H1 (cell line): ENCODE results near the gene ATXN2L. TPM values are rescaled to one million over a fixed set of nuclear protein-coding genes. Genes with fewer than 3 reads are reported as not detected.

ENCODE experiments used
- CTCF ChIA-PET: fragments of 300-600 bp; sonication (Branson Sonifier 250); formaldehyde crosslinking; loops from one replicate; lab custom pipeline; 2021; ENCODE audit not compliant: partially characterized antibody; lab: Charles Lee
- POLR2A ChIA-PET: fragments of 300-600 bp; sonication (Branson Sonifier 250); formaldehyde crosslinking; loops from one replicate; lab custom pipeline; 2021; ENCODE audit warnings: inconsistent platforms; ENCODE audit not compliant: partially characterized antibody; lab: Charles Lee
- DNase-seq, 2 experiments: peaks; one replicate each; pipeline versions ENCODE4 v3.0.0 to v3.0.0-alpha.2; 2010 to 2022; ENCODE audit warnings: low spot score in 2 of 2, low read depth in 1 of 2, mixed read lengths in 1 of 2
- FAIRE-seq: peaks from 2 replicates; lab custom pipeline; 2011; peaks lifted over from hg19 to GRCh38; lab: Jason Lieb, UNC
- H2AFZ ChIP-seq: 2 replicates; pipeline ENCODE4 v1.8.1; 2012; ENCODE audit warnings: low read length, inconsistent platforms
- H2AK5ac ChIP-seq: 2 replicates; pipeline ENCODE4 v1.6.1; 2013; ENCODE audit warnings: low read depth, low read length
- H2BK120ac ChIP-seq: replicated peaks from 2 replicates; pipeline ENCODE3; 2013; ENCODE audit warnings: low read depth, low read length, inconsistent platforms
- H2BK12ac ChIP-seq: 2 replicates; pipeline ENCODE4 v1.6.1; 2013; ENCODE audit warnings: low read depth, low read length
- H2BK15ac ChIP-seq: 2 replicates; pipeline ENCODE4 v1.6.1; 2013; ENCODE audit warnings: low read length
- H2BK20ac ChIP-seq: 2 replicates; pipeline ENCODE4 v1.6.1; 2013; ENCODE audit warnings: low read length
- H2BK5ac ChIP-seq: 2 replicates; pipeline ENCODE4 v1.6.1; 2013; ENCODE audit warnings: low read depth, low read length
- H3K14ac ChIP-seq: 2 replicates; pipeline ENCODE4 v1.6.1; 2013; ENCODE audit warnings: inconsistent platforms; ENCODE audit not compliant: insufficient read length
- H3K18ac ChIP-seq: 2 replicates; pipeline ENCODE4 v1.6.1; 2013; ENCODE audit warnings: low read length; ENCODE audit errors: extremely low read depth
- H3K23ac ChIP-seq: 2 replicates; pipeline ENCODE4 v1.6.1; 2013; ENCODE audit warnings: inconsistent platforms; ENCODE audit not compliant: insufficient read length
- H3K23me2 ChIP-seq: 2 replicates; pipeline ENCODE4 v1.6.1; 2013; ENCODE audit warnings: low read depth, low read length
- H3K27ac ChIP-seq: 2 replicates; pipeline ENCODE4 v1.6.1; 2011; ENCODE audit warnings: low read depth, low read length, inconsistent platforms
- H3K27me3 ChIP-seq, 4 experiments: replicated peaks in 1 of 4; 1 replicate in 1 of 4; 2 replicates in 3 of 4; pipeline versions ENCODE4 v1.6.1 to v1.8.1; 2011 to 2013; ENCODE audit warnings: low read length in 3 of 4, mild to moderate bottlenecking in 3 of 4, inconsistent platforms in 2 of 4, mixed read lengths in 2 of 4, moderate library complexity in 1 of 4; ENCODE audit not compliant: control insufficient read depth in 3 of 4, insufficient read depth in 3 of 4; ENCODE audit errors: extremely low read depth in 1 of 4
- H3K36me3 ChIP-seq, 4 experiments: 2 replicates each; pipeline versions ENCODE4 v1.6.1 to v1.8.1; 2011 to 2013; ENCODE audit warnings: mild to moderate bottlenecking in 4 of 4, low read length in 3 of 4, moderate library complexity in 2 of 4, control low read depth in 1 of 4, inconsistent platforms in 1 of 4; ENCODE audit not compliant: insufficient read depth in 4 of 4, control insufficient read depth in 2 of 4
- H3K4ac ChIP-seq: replicated peaks from 2 replicates; pipeline ENCODE3; 2013; ENCODE audit warnings: low read length, low read depth, mixed read lengths, inconsistent platforms; ENCODE audit not compliant: insufficient read length
- H3K4me1 ChIP-seq, 4 experiments: replicated peaks in 1 of 4; 1 replicate in 1 of 4; 2 replicates in 3 of 4; pipeline versions ENCODE4 v1.6.1 to v1.8.1; 2011 to 2013; ENCODE audit warnings: low read length in 3 of 4, inconsistent platforms in 2 of 4, mixed read lengths in 1 of 4; ENCODE audit not compliant: insufficient read depth in 4 of 4, control insufficient read depth in 3 of 4
- H3K4me2 ChIP-seq, 2 experiments: 2 replicates each; pipeline versions ENCODE4 v1.6.1 to v1.8.1; 2011 to 2013; ENCODE audit warnings: low read depth in 2 of 2, low read length in 2 of 2, control low read depth in 1 of 2, inconsistent platforms in 1 of 2, mild to moderate bottlenecking in 1 of 2; ENCODE audit not compliant: insufficient read depth in 1 of 2
- H3K4me3 ChIP-seq, 4 experiments: fragments of 200-600, 300-600 bp in 1 of 4; sonication (generic), shearing (Covaris generic), sonication (Bioruptor Twin) in 1 of 4; 2 replicates each; pipeline versions ENCODE4 v1.5.1 to v1.8.1; 2011 to 2016; ENCODE audit warnings: low read length in 4 of 4, low read depth in 3 of 4, control low read depth in 2 of 4, inconsistent platforms in 2 of 4, mild to moderate bottlenecking in 2 of 4, mixed read lengths in 1 of 4, moderate library complexity in 1 of 4; ENCODE audit not compliant: insufficient read depth in 2 of 4; ENCODE audit errors: extremely low read depth in 1 of 4
- H3K56ac ChIP-seq: replicated peaks from 2 replicates; pipeline ENCODE3; 2013; ENCODE audit warnings: low read depth, mild to moderate bottlenecking, mixed read lengths, low read length, inconsistent platforms; ENCODE audit not compliant: insufficient read length
- H3K79me1 ChIP-seq: 2 replicates; pipeline ENCODE4 v1.6.1; 2013; ENCODE audit warnings: low read depth, low read length, control low read depth
- H3K79me2 ChIP-seq, 2 experiments: 2 replicates each; pipeline versions ENCODE4 v1.6.1 to v1.8.1; 2012 to 2013; ENCODE audit warnings: low read length in 2 of 2, mild to moderate bottlenecking in 2 of 2, inconsistent platforms in 1 of 2; ENCODE audit not compliant: insufficient read depth in 2 of 2, control insufficient read depth in 1 of 2
- H3K9ac ChIP-seq, 4 experiments: replicated peaks in 1 of 4; 1 replicate in 1 of 4; 2 replicates in 3 of 4; pipeline versions ENCODE4 v1.6.1 to v1.8.1; 2011 to 2013; ENCODE audit warnings: low read depth in 3 of 4, low read length in 3 of 4, control low read depth in 2 of 4, mild to moderate bottlenecking in 2 of 4, moderate library complexity in 2 of 4, inconsistent platforms in 1 of 4; ENCODE audit errors: extremely low read depth in 1 of 4
- H3K9me3 ChIP-seq, 2 experiments: 2 replicates each; pipeline versions ENCODE4 v1.6.1 to v1.8.1; 2012 to 2013; ENCODE audit warnings: mild to moderate bottlenecking in 2 of 2, moderate library complexity in 2 of 2, control low read depth in 1 of 2, inconsistent platforms in 1 of 2, low read depth in 1 of 2, low read length in 1 of 2, mixed read lengths in 1 of 2; ENCODE audit not compliant: insufficient read depth in 2 of 2
- H4K20me1 ChIP-seq, 2 experiments: replicated peaks in 1 of 2; 2 replicates each; pipeline versions ENCODE3 to v1.8.1; 2011 to 2013; ENCODE audit warnings: inconsistent platforms in 2 of 2, low read length in 2 of 2, mild to moderate bottlenecking in 1 of 2; ENCODE audit not compliant: insufficient read depth in 2 of 2, control insufficient read depth in 1 of 2
- H4K5ac ChIP-seq: 2 replicates; pipeline ENCODE4 v1.6.1; 2013; ENCODE audit warnings: low read length, low read depth, mixed read lengths, inconsistent platforms; ENCODE audit not compliant: insufficient read length
- H4K8ac ChIP-seq: 2 replicates; pipeline ENCODE4 v1.8.0; 2013; ENCODE audit warnings: mild to moderate bottlenecking, moderate library complexity, low read length, inconsistent platforms; ENCODE audit not compliant: insufficient read depth; ENCODE audit errors: extremely low read depth
- H4K91ac ChIP-seq: replicated peaks from 2 replicates; pipeline ENCODE3; 2013; ENCODE audit warnings: low read length, mixed read lengths, inconsistent platforms; ENCODE audit not compliant: insufficient read length
- ASH2L ChIP-seq: fragments of 200-600, 300-600 bp; sonication (generic); IDR thresholded peaks from one replicate; pipeline ENCODE4 v1.7.1; 2017; ENCODE audit warnings: low read length
- BRCA1 ChIP-seq: IDR thresholded peaks from 2 replicates; pipeline ENCODE4 v1.6.1; 2012; ENCODE audit warnings: low read depth, low read length, improper control_type of control experiment
- CBX5 ChIP-seq: fragments of 300-800, 300-1000 bp; sonication (generic); IDR thresholded peaks from 2 replicates; pipeline ENCODE4 v1.7.1; 2016; ENCODE audit warnings: antibody characterized with exemption, low read length, low read depth
- CTBP2 ChIP-seq: IDR thresholded peaks from 2 replicates; pipeline ENCODE4 v1.7.0; 2011; ENCODE audit warnings: borderline replicate concordance, mild to moderate bottlenecking, moderate library complexity, mixed read lengths, low read length; ENCODE audit not compliant: insufficient read depth, insufficient read length
- HDAC6 ChIP-seq: IDR thresholded peaks from one replicate; pipeline ENCODE4 v1.7.1; 2012; ENCODE audit warnings: low read depth, mild to moderate bottlenecking, inconsistent platforms, low read length, moderate library complexity
- KDM4A ChIP-seq: IDR thresholded peaks from one replicate; pipeline ENCODE4 v1.7.1; 2012; ENCODE audit warnings: low read depth, mild to moderate bottlenecking, moderate library complexity, low read length, inconsistent platforms; ENCODE audit not compliant: severe bottlenecking
- SP4 ChIP-seq: IDR thresholded peaks from 2 replicates; pipeline ENCODE4 v1.6.1; 2012; ENCODE audit warnings: low read length, inconsistent platforms
- TCF12 ChIP-seq: IDR thresholded peaks from 2 replicates; pipeline ENCODE4 v1.6.1; 2011; ENCODE audit warnings: low read depth, mild to moderate bottlenecking, low read length
- WGBS, 2 experiments: shearing (Covaris generic) in 1 of 2; methylation state at CpG; one replicate each; pipeline versions ENCODE4 v1.1.6 to v1.1.7; 2013 to 2015; ENCODE audit warnings: low lambda C conversion rate in 2 of 2, mixed read lengths in 2 of 2, inconsistent platforms in 1 of 2, low coverage in 1 of 2, missing lambda C conversion rate in 1 of 2; ENCODE audit not compliant: insufficient replicate concordance in 2 of 2, insufficient coverage in 1 of 2, insufficient read length in 1 of 2; ENCODE audit errors: extremely low coverage in 1 of 2, missing lambda C conversion rate in 1 of 2; 5-methylcytosine and 5-hydroxymethylcytosine counted together
- long read RNA-seq, 2 experiments: library from RNA in 1 of 2; library from capped mRNA in 1 of 2; stranded (forward); transcript quantifications; one replicate each; pipeline ENCODE4 v2.0.0, GENCODE V29; 2021; ENCODE audit warnings: inconsistent platforms in 1 of 2
- polyA minus RNA-seq, 3 experiments: library from RNA; depleted of rRNA, polyadenylated mRNA; stranded (reverse); fragments of >200 nt; gene quantifications; 1 replicate in 2 of 3; 2 replicates in 1 of 3; pipeline ENCODE4 v1.2.3, GENCODE V29; 2011
- polyA plus RNA-seq, 7 experiments: library from polyadenylated mRNA; depleted of rRNA in 3 of 7; stranded (reverse) in 5 of 7; unstranded in 2 of 7; fragments of >200 nt in 5 of 7; fragments of 200-250 nt in 2 of 7; gene quantifications; 1 replicate in 5 of 7; 2 replicates in 1 of 7; 4 replicates in 1 of 7; pipeline versions ENCODE4 v1.2.1 to v1.2.3, GENCODE V29; 2011 to 2013; ENCODE audit warnings: missing spikeins in 2 of 7, mixed read lengths in 2 of 7
- total RNA-seq: library from RNA; stranded (reverse); fragmentation: NEBNext Ultra II Directional; extraction: Animal tissue kit (Norgen Biotek cat#: 25700); gene quantifications from 2 replicates; pipeline ENCODE4 v1.2.1, GENCODE V29; 2021

The ATXN2L gene
- total RNA-seq (218 and 227 TPM in 2 replicates), polyA plus RNA-seq (2011; rRNA removed) (79.1 and 131 TPM in 2 replicates), polyA minus RNA-seq (2011; rRNA and poly(A)+ RNA removed) (36.2 and 40.2 TPM in 2 replicates)
- polyA plus RNA-seq (2011; cell fraction: cytosol; rRNA removed) = 54.4 TPM
- polyA plus RNA-seq (2011; cell fraction: nucleus; rRNA removed) = 450 TPM
- polyA plus RNA-seq (2012, experiment 1 of 2) = 151 to 202 TPM (median 191 TPM) in 4 replicates
- polyA plus RNA-seq (2012, experiment 2 of 2) = 158 TPM
- polyA plus RNA-seq (2013, experiment 1 of 2) = 187 TPM
- polyA plus RNA-seq (2013, experiment 2 of 2) = 171 TPM
- polyA minus RNA-seq (2011; cell fraction: cytosol; rRNA and poly(A)+ RNA removed) = 106 TPM
- 121 TPM for polyA minus RNA-seq (2011; cell fraction: nucleus; rRNA and poly(A)+ RNA removed)
- long read RNA-seq, experiment 1, partial matches to known transcripts = 62 of 130 reads
- long read RNA-seq, experiment 1, other reads (novel, unspliced or antisense) = 66 of 130 reads
- long read RNA-seq, experiment 2, partial matches to known transcripts = 3 of 13 reads
- long read RNA-seq, experiment 2, other reads (novel, unspliced or antisense) = 10 of 13 reads

- peak within 1 kb of the TSS; percentile 87 for H3K4ac ChIP-seq
- no peak within 1 kb of the TSS for H2BK20ac ChIP-seq
- peak within 1 kb of the TSS; percentile 87 to 99 (median 88) for H3K9ac ChIP-seq
- peaks cover 10 to 34% of the 10 kb centered on the region in 2 experiments for H3K79me2 ChIP-seq
- H3K9me3 ChIP-seq = no peaks in the 10 kb centered on the region
- H4K91ac ChIP-seq = peak within 1 kb of the TSS; percentile 86
- peak within 1 kb of the TSS; percentile 95 for H3K18ac ChIP-seq
- no peaks in the 10 kb centered on the region; the same call in 1 of the 2 replicates for H3K79me1 ChIP-seq
- H3K14ac ChIP-seq = peak within 1 kb of the TSS; percentile 13
- H2AFZ ChIP-seq = peak within 1 kb of the TSS; percentile 6; the same call in 1 of the 2 replicates
- 4% methylated on average over 24 of the region's 91 CpGs; no CpG with 5 or more reads in 1 of the 2 experiments for WGBS, 2 experiments
- H2BK12ac ChIP-seq = no peak within 1 kb of the TSS
- POLR2A ChIA-PET = interaction anchor here (0.6 to 23.3 kb wide), 21 partner anchors 10 to 1025 kb away, joined by 3 to 756 read pairs (median 5); partner anchors contain the start of genes ATP2A1, NFATC2IP, SH2B1 and SPNS1
- peaks cover 12% of the 10 kb centered on the region for H3K23me2 ChIP-seq
- peak within 1 kb of the TSS; percentile 97 for H4K8ac ChIP-seq
- H3K4me3 ChIP-seq = peak within 1 kb of the TSS; percentile 88 to 97 (median 92)
- peak within 1 kb of the TSS; percentile 86 for H4K5ac ChIP-seq
- H4K20me1 ChIP-seq = peaks cover 0 to 8% of the 10 kb centered on the region in 2 experiments
- no peak within 1 kb of the TSS for H2AK5ac ChIP-seq
- H3K56ac ChIP-seq = peak within 1 kb of the TSS; percentile 79
- DNase-seq = peak; percentile 70 to 87
- no peak within 1 kb of the TSS for H2BK120ac ChIP-seq
- H3K4me1 ChIP-seq = peaks cover 0 to 3% (median under 1%) of the 10 kb centered on the region in 4 experiments; a peak in 3 of 7 replicates
- peak within 1 kb of the TSS; percentile 81 for H2BK5ac ChIP-seq
- peaks cover 17 to 26% (median 25%) of the 10 kb centered on the region in 4 experiments for H3K36me3 ChIP-seq
- FAIRE-seq = no peak
- H3K4me2 ChIP-seq = peak within 1 kb of the TSS; percentile 72 to 78
- H3K27me3 ChIP-seq = no peaks in the 10 kb centered on the region
- peak within 1 kb of the TSS; percentile 88 for H3K27ac ChIP-seq
- no peak within 1 kb of the TSS for H3K23ac ChIP-seq
- CTCF ChIA-PET = interaction anchor here (0.9 kb wide), 1 partner anchor 20 kb away, joined by 3 read pairs; no protein-coding TSS in a partner anchor
- H2BK15ac ChIP-seq = no peak within 1 kb of the TSS
- TF ChIP-seq HDAC6 (no peak), SP4 (peak; percentile 79; the same call in 1 of the 2 replicates), BRCA1 (no peak; the same call in 1 of the 2 replicates), CTBP2 (no peak), TCF12 (peak; percentile 27; the same call in 1 of the 2 replicates), CBX5 (no peak), ASH2L (peak; percentile 76), KDM4A (no peak)
These were observed at the start of gene ATXN2L for GRCh38 chr16:28822520-28823290. Gene ATXN2L (plus strand): TSS chr16:28822999. CDS start chr16:28823260, 261 bp downstream.
